ENCODE results near the gene CYBB. TPM values are rescaled to one million over a fixed set of nuclear protein-coding genes. Genes with fewer than 3 reads are reported as not detected.

The CYBB gene
- total RNA-seq (100 to 1,000 TPM in 1 of 2 donors, 10 to 100 TPM in 1; 48.7 to 110 TPM), polyA plus RNA-seq (10 to 100 TPM; 16.2 to 99.8 TPM)
- long read RNA-seq, donor 1, full-length matches to known transcripts, result 5 of 5 reads
- long read RNA-seq, donor 1, partial matches to known transcripts, result 0 of 5 reads
- long read RNA-seq, donor 1, other reads (novel, unspliced or antisense), result 0 of 5 reads
- long read RNA-seq, donor 2, full-length matches to known transcripts, result 1 of 1 reads
- long read RNA-seq, donor 2, partial matches to known transcripts, result 0 of 1 reads
- long read RNA-seq, donor 2, other reads (novel, unspliced or antisense), result 0 of 1 reads
- long read RNA-seq, donor 3, full-length matches to known transcripts, result 2 of 2 reads
- long read RNA-seq, donor 3, partial matches to known transcripts, result 0 of 2 reads
- long read RNA-seq, donor 3, other reads (novel, unspliced or antisense), result 0 of 2 reads
- long read RNA-seq, donor 4, result 0 reads
- long read RNA-seq, donor 5, result 0 reads

- H3K27me3 ChIP-seq (ENCODE audit: control insufficient read depth in 3 of 3, insufficient read depth in 3 of 3, low read length in 2 of 3), result peaks cover 0 to 15% (median 10%) of the 10 kb centered on the region in 3 donors
- no peaks in the 10 kb centered on the region for H3K4me1 ChIP-seq (ENCODE audit: control insufficient read depth in 5 of 5, insufficient read depth in 5 of 5, low read length in 5 of 5)
- H3K27ac ChIP-seq (ENCODE audit: low read depth in 1 of 2, low read length in 1 of 2), result no peak within 1 kb of the TSS
- WGBS, 2 donors, result 27 to 58% methylated on average over 2 of the region's 2 CpGs
- H3K36me3 ChIP-seq (ENCODE audit: control insufficient read depth in 4 of 4, insufficient read depth in 4 of 4, low read length in 4 of 4), result peaks cover 0 to 1% (median 0%) of the 10 kb centered on the region in 4 donors
- ATAC-seq (ENCODE audit: insufficient read depth, low FRiP score) (no peak), DNase-seq (no peak)
- H3K9me3 ChIP-seq (ENCODE audit: control insufficient read depth in 4 of 4, insufficient read depth in 3 of 4, low read length in 3 of 4), result peaks cover 0 to 2% (median 0%) of the 10 kb centered on the region in 4 donors
- no peak within 1 kb of the TSS for H3K9ac ChIP-seq (ENCODE audit: insufficient read depth in 1 of 2, low read length in 2 of 2)
- H3K4me3 ChIP-seq, result no peak within 1 kb of the TSS
- TF ChIP-seq CTCF (IDR thresholded peaks at IDR 0.05; ENCODE audit: control extremely low read depth, extremely low read depth), result no peak
These were observed at the start of gene CYBB for GRCh38 chrX:37779857-37780256. Gene CYBB (plus strand): TSS chrX:37780059. CDS start chrX:37780078, 19 bp downstream.

- H3K27ac ChIP-seq (ENCODE audit: low read depth in 1 of 2, low read length in 1 of 2), result peak overlapping the region in 1 of 2 donors; percentile 7
- DNase-seq (peak; percentile 75 to 82 (median 76)), ATAC-seq (ENCODE audit: insufficient read depth, low FRiP score) (peak; percentile 89)
- TF ChIP-seq CTCF (IDR thresholded peaks at IDR 0.05; ENCODE audit: control extremely low read depth, extremely low read depth), result peak; percentile 85
- 20 to 23% methylated on average over 3 of the region's 3 CpGs for WGBS, 2 donors
- H3K9me3 ChIP-seq (ENCODE audit: control insufficient read depth in 4 of 4, insufficient read depth in 3 of 4, low read length in 3 of 4), result no peaks in the 10 kb centered on the region
- H3K4me3 ChIP-seq, result no peak overlapping the region
- H3K4me1 ChIP-seq (ENCODE audit: control insufficient read depth in 5 of 5, insufficient read depth in 5 of 5, low read length in 5 of 5), result no peaks in the 10 kb centered on the region
- H3K9ac ChIP-seq (ENCODE audit: insufficient read depth in 1 of 2, low read length in 2 of 2), result no peak overlapping the region
- H3K36me3 ChIP-seq (ENCODE audit: control insufficient read depth in 4 of 4, insufficient read depth in 4 of 4, low read length in 4 of 4), result no peaks in the 10 kb centered on the region
- H3K27me3 ChIP-seq (ENCODE audit: control insufficient read depth in 3 of 3, insufficient read depth in 3 of 3, low read length in 2 of 3), result peaks cover 0 to 6% (median 6%) of the 10 kb centered on the region in 3 donors
These were observed 34.5 kb upstream of the CYBB start for GRCh38 chrX:37745354-37745753.

- no peak overlapping the region for H3K27ac ChIP-seq (ENCODE audit: low read depth in 1 of 2, low read length in 1 of 2)
- no peaks in the 10 kb centered on the region for H3K9me3 ChIP-seq (ENCODE audit: control insufficient read depth in 4 of 4, insufficient read depth in 3 of 4, low read length in 3 of 4)
- H3K4me1 ChIP-seq (ENCODE audit: control insufficient read depth in 5 of 5, insufficient read depth in 5 of 5, low read length in 5 of 5), result no peaks in the 10 kb centered on the region
- no peaks in the 10 kb centered on the region for H3K36me3 ChIP-seq (ENCODE audit: control insufficient read depth in 4 of 4, insufficient read depth in 4 of 4, low read length in 4 of 4)
- no peak for TF ChIP-seq CTCF (IDR thresholded peaks at IDR 0.05; ENCODE audit: control extremely low read depth, extremely low read depth)
- H3K4me3 ChIP-seq, result no peak overlapping the region
- no peak for DNase-seq
- WGBS, 2 donors, result 43 to 75% methylated on average over 1 of the region's 1 CpG
- no peak overlapping the region for H3K9ac ChIP-seq (ENCODE audit: insufficient read depth in 1 of 2, low read length in 2 of 2)
- peak; percentile 17 for ATAC-seq (ENCODE audit: insufficient read depth, low FRiP score)
- peaks cover 0 to 6% (median 4%) of the 10 kb centered on the region in 3 donors for H3K27me3 ChIP-seq (ENCODE audit: control insufficient read depth in 3 of 3, insufficient read depth in 3 of 3, low read length in 2 of 3)
These were observed 34.0 kb upstream of the CYBB start for GRCh38 chrX:37745835-37746217.

Data from lung (tissue), 16 donors.